ENCODE results near the gene ACVR1B. TPM values are rescaled to one million over a fixed set of nuclear protein-coding genes. Genes with fewer than 3 reads are reported as not detected.

Gene ACVR1B
- total RNA-seq, 4 donors from 2014 or later: 14.8 to 16.3 (median 15.4) TPM

GRCh38 chr12:52007158-52007921 lies 55.8 kb downstream of the ACVR1B start:
- no peak for TF ChIP-seq CTCF (IDR thresholded peaks at IDR 0.05; ENCODE audit: low read depth)

GRCh38 chr12:52007982-52008510 lies 56.5 kb downstream of the ACVR1B start:
- no peak for TF ChIP-seq CTCF (IDR thresholded peaks at IDR 0.05; ENCODE audit: low read depth)

DNA sequence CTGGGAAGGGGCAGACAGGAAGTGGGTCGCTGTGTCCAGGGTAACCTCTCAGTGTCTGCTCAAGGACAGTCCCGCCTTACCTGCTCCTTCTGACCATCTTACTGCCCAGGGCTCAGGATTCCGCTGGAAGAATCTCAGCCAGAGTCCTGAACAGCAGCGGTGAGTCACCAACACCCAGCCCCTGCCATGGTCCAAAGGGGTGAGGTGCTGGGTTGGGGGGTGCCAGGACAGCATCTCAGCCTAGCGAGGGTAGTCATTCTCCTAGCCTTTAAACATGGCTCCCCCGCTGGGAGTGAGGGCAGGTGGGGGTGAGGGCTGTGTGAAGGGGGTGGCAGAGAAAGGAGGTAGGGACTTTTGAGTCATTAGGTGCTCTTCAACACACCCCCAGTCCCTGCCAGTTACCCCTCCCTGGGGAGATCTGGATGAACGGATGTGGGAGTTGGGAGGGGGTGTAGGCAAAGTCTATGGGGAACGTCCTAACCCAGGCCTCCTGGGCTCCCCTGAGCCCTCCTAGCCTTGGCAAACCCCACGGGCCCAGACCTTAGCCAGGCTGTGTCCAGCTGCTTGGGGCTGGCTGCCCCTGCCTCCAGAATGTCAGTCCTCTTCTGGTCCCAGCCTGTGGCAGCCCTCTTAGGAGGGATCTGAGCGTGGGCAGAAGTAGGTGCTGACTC lies 57.7 kb downstream of the ACVR1B start:
- TF ChIP-seq CTCF (IDR thresholded peaks at IDR 0.05; ENCODE audit: low read depth): no peak

- TF ChIP-seq CTCF (IDR thresholded peaks at IDR 0.05; ENCODE audit: low read depth): no peak
Measured at GRCh38 chr12:52010152-52010622, 58.7 kb downstream of the ACVR1B start.

GRCh38 chr12:52010692-52011601 lies 59.4 kb downstream of the ACVR1B start:
- TF ChIP-seq CTCF (IDR thresholded peaks at IDR 0.05; ENCODE audit: low read depth): no peak

DNA sequence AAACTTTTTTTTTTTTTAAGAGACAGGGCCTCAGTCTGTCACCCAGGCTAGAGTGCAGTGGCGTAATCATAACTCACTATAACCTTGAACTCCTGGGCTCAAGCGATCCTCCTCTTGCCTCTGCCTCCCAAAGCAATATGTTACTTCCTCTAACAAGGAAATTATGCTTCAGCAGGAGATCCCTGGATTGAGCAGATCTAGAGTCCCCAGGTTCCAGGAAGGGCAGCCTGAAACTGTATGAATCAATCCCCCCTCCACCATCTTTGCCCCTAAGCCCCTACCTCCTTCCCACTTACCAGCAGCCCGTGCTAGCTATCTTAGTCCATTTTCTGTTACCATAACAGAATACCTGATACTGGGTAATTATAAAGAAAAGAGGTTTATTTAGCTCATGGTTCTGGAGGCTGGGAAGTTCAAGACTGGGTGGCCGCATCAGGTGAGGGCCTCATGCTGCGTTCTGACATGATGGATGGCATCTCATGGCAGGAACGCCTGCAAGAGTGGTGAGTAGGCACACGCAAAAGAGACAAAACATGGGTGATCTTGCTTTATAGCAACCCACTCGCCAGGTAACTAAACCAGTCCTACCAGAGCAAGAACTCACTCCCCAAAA lies 60.2 kb downstream of the ACVR1B start:
- TF ChIP-seq CTCF (IDR thresholded peaks at IDR 0.05; ENCODE audit: low read depth): no peak
